Naive thymus-derived CD4-positive, alpha-beta T cell (primary cell): Measurements from ENCODE around the gene FKBP15. TPM values are rescaled to one million over a fixed set of nuclear protein-coding genes. Genes with fewer than 3 reads are reported as not detected.

Experiments
- ATAC-seq: fragments of 150-1000 bp; cut with Tn5 transposase; 2 replicates; pipeline ENCODE4 v1.10.0; 2021; ENCODE audit warnings: mild to moderate bottlenecking, moderate library complexity
- CTCF ChIA-PET: fragments of 350-600 bp; sonication (Branson Sonifier 250); formaldehyde crosslinking; loops from one replicate; lab custom pipeline; 2021; ENCODE audit warnings: antibody characterized with exemption; lab: Charles Lee
- POLR2A ChIA-PET: fragments of 350-600 bp; sonication (Branson Sonifier 250); formaldehyde crosslinking; loops from one replicate; lab custom pipeline; 2021; ENCODE audit warnings: antibody characterized with exemption, inconsistent platforms; lab: Charles Lee
- DNase-seq, 9 donors: peaks; one replicate each; pipeline versions ENCODE4 v3.0.0 to v3.0.0-alpha.2; 2020 to 2022; ENCODE audit warnings: mixed read lengths in 1 of 9
- H3K27ac ChIP-seq: one replicate; pipeline ENCODE4 v1.7.0; 2013; ENCODE audit warnings: mild to moderate bottlenecking, low read depth, low read length, moderate library complexity
- H3K27me3 ChIP-seq, 2 donors: one replicate each; pipeline ENCODE4 v1.7.0; 2013; ENCODE audit warnings: low read length in 2 of 2, mild to moderate bottlenecking in 2 of 2, moderate library complexity in 2 of 2; ENCODE audit not compliant: control insufficient read depth in 2 of 2, insufficient read depth in 2 of 2
- H3K36me3 ChIP-seq, 3 experiments: 1 replicate in 2 of 3; 2 replicates in 1 of 3; pipeline ENCODE4 v1.7.0; 2013; ENCODE audit warnings: low read length in 3 of 3, mild to moderate bottlenecking in 3 of 3, moderate library complexity in 1 of 3; ENCODE audit not compliant: insufficient read depth in 3 of 3, control insufficient read depth in 2 of 3
- H3K4me1 ChIP-seq, 2 donors: one replicate each; pipeline ENCODE4 v1.7.0; 2013; ENCODE audit warnings: low read length in 2 of 2, mild to moderate bottlenecking in 2 of 2, moderate library complexity in 1 of 2; ENCODE audit not compliant: control insufficient read depth in 2 of 2, insufficient read depth in 2 of 2
- H3K4me3 ChIP-seq: 2 replicates; pipeline ENCODE4 v1.7.0; 2013; ENCODE audit warnings: mild to moderate bottlenecking, low read length
- H3K9me3 ChIP-seq, 3 experiments: 1 replicate in 2 of 3; 2 replicates in 1 of 3; pipeline ENCODE4 v1.7.0; 2013; ENCODE audit warnings: low read length in 3 of 3; ENCODE audit not compliant: control insufficient read depth in 2 of 3
- H3K27ac Mint-ChIP-seq, 9 donors: one replicate each; pipeline ENCODE4 v1.8.0; 2020 to 2022; ENCODE audit warnings: mixed read lengths in 9 of 9, mild to moderate bottlenecking in 8 of 9, moderate library complexity in 5 of 9, inconsistent platforms in 2 of 9
- H3K27me3 Mint-ChIP-seq, 5 donors: one replicate each; pipeline ENCODE4 v1.8.0; 2021 to 2022; ENCODE audit warnings: mixed read lengths in 5 of 5, mild to moderate bottlenecking in 1 of 5
- H3K36me3 Mint-ChIP-seq, 5 donors: one replicate each; pipeline ENCODE4 v1.8.0; 2020 to 2022; ENCODE audit warnings: mixed read lengths in 5 of 5, mild to moderate bottlenecking in 3 of 5, inconsistent platforms in 1 of 5
- H3K4me1 Mint-ChIP-seq, 7 donors: one replicate each; pipeline ENCODE4 v1.8.0; 2020 to 2022; ENCODE audit warnings: mixed read lengths in 7 of 7, mild to moderate bottlenecking in 3 of 7, inconsistent platforms in 1 of 7
- H3K4me3 Mint-ChIP-seq, 10 donors: one replicate each; pipeline ENCODE4 v1.8.0; 2020 to 2022; ENCODE audit warnings: mild to moderate bottlenecking in 10 of 10, mixed read lengths in 10 of 10, moderate library complexity in 6 of 10, inconsistent platforms in 2 of 10
- H3K9me3 Mint-ChIP-seq, 11 donors: one replicate each; pipeline ENCODE4 v1.8.0; 2020 to 2022; ENCODE audit warnings: mixed read lengths in 11 of 11, mild to moderate bottlenecking in 4 of 11, inconsistent platforms in 1 of 11, moderate library complexity in 1 of 11
- intact Hi-C, 2 donors: fragments of 100-400 bp; cut with micrococcal nuclease; formaldehyde crosslinking; loops; one replicate each; pipeline ENCODE4 v1.15.1; 2023
- polyA plus RNA-seq, 2 donors: library from polyadenylated mRNA; unstranded; fragments of 300-500 nt; fragmentation: Illumina TruSeq; gene quantifications; one replicate each; pipeline ENCODE4 v1.2.3, GENCODE V29; 2021
- total RNA-seq, 6 experiments: library from RNA in 5 of 6; stranded (reverse) in 5 of 6; gene quantifications; 1 replicate in 5 of 6; 2 replicates in 1 of 6; pipeline ENCODE4 v1.2.3 and lab custom pipeline; 2021 to 2026

The FKBP15 gene
- total and polyA plus RNA-seq, 7 experiments from 2014 or later, result 8.8 to 50.6 (median 32.6) TPM

GRCh38 chr9:113156880-113157279 is 64.2 kb downstream of the FKBP15 start:
- Mint-ChIP-seq H3K4me1 (peaks cover 22 to 46% (median 33%) of the 10 kb centered on the region in 7 donors), H3K9me3 (no peaks in the 10 kb centered on the region), H3K27ac (peak overlapping the region in 5 of 9 donors; percentile 25 to 80 (median 55)), H3K36me3 (peaks cover 0 to 16% (median 8%) of the 10 kb centered on the region in 5 donors), H3K4me3 (no peak overlapping the region), H3K27me3 (no peaks in the 10 kb centered on the region)
- Histone ChIP-seq H3K27ac (no peak overlapping the region), H3K36me3 (peaks cover 0 to 13% (median 5%) of the 10 kb centered on the region in 3 experiments), H3K4me1 (peaks cover 8% of the 10 kb centered on the region in 2 donors), H3K4me3 (no peak overlapping the region), H3K9me3 (no peaks in the 10 kb centered on the region), H3K27me3 (no peaks in the 10 kb centered on the region)
- intact Hi-C loops, result loop anchor here in 1 of 2 donors (10.0 kb wide), 1 partner anchor 418 kb away; no protein-coding TSS in a partner anchor
- POLR2A ChIA-PET, result no interaction called here
- ATAC-seq (no peak), DNase-seq (no peak)
- CTCF ChIA-PET, result interaction anchor here (0.6 to 1.6 kb wide), 2 partner anchors 247 to 656 kb away, joined by 3 read pairs; no protein-coding TSS in a partner anchor

GRCh38 chr9:113155911-113156588 is 65.0 kb downstream of the FKBP15 start:
- H3K36me3 Mint-ChIP-seq, result peaks cover 0 to 15% (median 8%) of the 10 kb centered on the region in 5 donors
- no peak overlapping the region for H3K27ac ChIP-seq
- H3K36me3 ChIP-seq, result peaks cover 0 to 7% (median 0%) of the 10 kb centered on the region in 3 experiments
- intact Hi-C loops, result loop anchor here in 1 of 2 donors (10.0 kb wide), 1 partner anchor 419 kb away; no protein-coding TSS in a partner anchor
- ChIA-PET CTCF (interaction anchor here (0.6 to 1.6 kb wide), 2 partner anchors 247 to 655 kb away, joined by 3 read pairs; no protein-coding TSS in a partner anchor), POLR2A (interaction anchor here (0.6 kb wide), 2 partner anchors 437 to 1153 kb away, joined by 3 to 5 read pairs; no protein-coding TSS in a partner anchor)
- H3K27ac Mint-ChIP-seq, result peak overlapping the region; percentile 8 to 85 (median 80)
- H3K9me3 ChIP-seq, result no peaks in the 10 kb centered on the region
- peak in 8 of 9 donors; percentile 17 to 57 (median 44) for DNase-seq
- H3K4me1 ChIP-seq, result peaks cover 8 to 13% of the 10 kb centered on the region in 2 donors
- no peaks in the 10 kb centered on the region for H3K27me3 ChIP-seq
- H3K9me3 Mint-ChIP-seq, result no peaks in the 10 kb centered on the region
- no peak overlapping the region for H3K4me3 ChIP-seq
- H3K4me3 Mint-ChIP-seq, result peak overlapping the region in 8 of 10 donors; percentile 15 to 57 (median 28)
- H3K4me1 Mint-ChIP-seq, result peaks cover 22 to 50% (median 39%) of the 10 kb centered on the region in 7 donors
- peak; percentile 44 for ATAC-seq
- H3K27me3 Mint-ChIP-seq, result no peaks in the 10 kb centered on the region

- Mint-ChIP-seq H3K27ac (peak overlapping the region in 6 of 9 donors; percentile 24 to 85 (median 77)), H3K27me3 (no peaks in the 10 kb centered on the region), H3K9me3 (no peaks in the 10 kb centered on the region), H3K4me1 (peaks cover 26 to 55% (median 45%) of the 10 kb centered on the region in 7 donors), H3K4me3 (peak overlapping the region in 1 of 10 donors; percentile 13), H3K36me3 (peaks cover 0 to 12% (median 8%) of the 10 kb centered on the region in 5 donors)
- ChIA-PET CTCF (no interaction called here), POLR2A (no interaction called here)
- Histone ChIP-seq H3K4me3 (no peak overlapping the region), H3K4me1 (peaks cover 13 to 15% of the 10 kb centered on the region in 2 donors), H3K36me3 (peaks cover 0 to 9% (median 0%) of the 10 kb centered on the region in 3 experiments), H3K9me3 (no peaks in the 10 kb centered on the region), H3K27me3 (no peaks in the 10 kb centered on the region), H3K27ac (no peak overlapping the region)
- intact Hi-C loops, result loop anchor here (5.0 to 10.0 kb wide), 3 partner anchors 420 to 1673 kb away; partner anchors contain the start of genes ECPAS (in 1 of the 2) and INIP (in 1 of the 2)
- no peak for ATAC-seq
- no peak for DNase-seq
These were observed 66.1 kb downstream of the FKBP15 start for GRCh38 chr9:113154946-113155345.

GRCh38 chr9:113154471-113154870 is 66.6 kb downstream of the FKBP15 start:
- H3K4me3 ChIP-seq, result no peak overlapping the region
- peak; percentile 17 for ATAC-seq

GRCh38 chr9:113153599-113153998 is 67.5 kb downstream of the FKBP15 start:
- Histone ChIP-seq H3K9me3 (no peaks in the 10 kb centered on the region), H3K36me3 (peaks cover 0 to 7% (median 0%) of the 10 kb centered on the region in 3 experiments), H3K4me3 (no peak overlapping the region), H3K27ac (no peak overlapping the region), H3K4me1 (peaks cover 13 to 15% of the 10 kb centered on the region in 2 donors), H3K27me3 (no peaks in the 10 kb centered on the region)
- ATAC-seq (no peak), DNase-seq (peak in 1 of 9 donors; percentile 19)
- no peaks in the 10 kb centered on the region for H3K27me3 Mint-ChIP-seq
- peak overlapping the region in 3 of 9 donors; percentile 5 to 9 (median 8) for H3K27ac Mint-ChIP-seq
- no peak overlapping the region for H3K4me3 Mint-ChIP-seq
- intact Hi-C loops, result loop anchor here (5.0 to 10.0 kb wide), 3 partner anchors 421 to 1671 kb away; partner anchors contain the start of genes ECPAS (in 1 of the 2) and INIP (in 1 of the 2)
- POLR2A ChIA-PET, result interaction anchor here (0.6 kb wide), 1 partner anchor 66 kb away, joined by 6 read pairs; no protein-coding TSS in a partner anchor
- H3K9me3 Mint-ChIP-seq, result no peaks in the 10 kb centered on the region
- CTCF ChIA-PET, result no interaction called here
- H3K4me1 Mint-ChIP-seq, result peaks cover 26 to 55% (median 45%) of the 10 kb centered on the region in 7 donors
- peaks cover 0 to 10% (median 3%) of the 10 kb centered on the region in 5 donors for H3K36me3 Mint-ChIP-seq

More at GRCh38 chr9:113154471-113154870, 66.6 kb downstream of the FKBP15 start:
- Mint-ChIP-seq H3K4me1 (peaks cover 26 to 55% (median 45%) of the 10 kb centered on the region in 7 donors), H3K27me3 (no peaks in the 10 kb centered on the region), H3K9me3 (no peaks in the 10 kb centered on the region), H3K27ac (peak overlapping the region in 6 of 9 donors; percentile 7 to 85 (median 77)), H3K36me3 (peaks cover 0 to 12% (median 8%) of the 10 kb centered on the region in 5 donors), H3K4me3 (no peak overlapping the region)
- Histone ChIP-seq H3K36me3 (peaks cover 0 to 9% (median 0%) of the 10 kb centered on the region in 3 experiments), H3K4me1 (peaks cover 13 to 15% of the 10 kb centered on the region in 2 donors), H3K27me3 (no peaks in the 10 kb centered on the region), H3K27ac (no peak overlapping the region), H3K9me3 (no peaks in the 10 kb centered on the region)
- ChIA-PET POLR2A (no interaction called here), CTCF (interaction anchor here (0.6 kb wide), 1 partner anchor 124 kb away, joined by 3 read pairs; no protein-coding TSS in a partner anchor)
- intact Hi-C loops, result loop anchor here (5.0 to 10.0 kb wide), 3 partner anchors 420 to 1672 kb away; partner anchors contain the start of genes ECPAS (in 1 of the 2) and INIP (in 1 of the 2)
- no peak for DNase-seq

- POLR2A ChIA-PET, result interaction anchor here (0.6 kb wide), 1 partner anchor 67 kb away, joined by 6 read pairs; no protein-coding TSS in a partner anchor
- H3K4me1 ChIP-seq, result peaks cover 13 to 15% of the 10 kb centered on the region in 2 donors
- Mint-ChIP-seq H3K4me3 (peak overlapping the region; percentile 58 to 87 (median 84)), H3K36me3 (peaks cover 0 to 7% (median 0%) of the 10 kb centered on the region in 5 donors), H3K27me3 (no peaks in the 10 kb centered on the region), H3K9me3 (no peaks in the 10 kb centered on the region), H3K4me1 (peaks cover 26 to 53% (median 45%) of the 10 kb centered on the region in 7 donors), H3K27ac (peak overlapping the region in 8 of 9 donors; percentile 21 to 76 (median 48))
- ATAC-seq (no peak), DNase-seq (peak in 1 of 9 donors; percentile 16)
- no peaks in the 10 kb centered on the region for H3K27me3 ChIP-seq
- H3K36me3 ChIP-seq, result peaks cover 0 to 4% (median 0%) of the 10 kb centered on the region in 3 experiments
- no peaks in the 10 kb centered on the region for H3K9me3 ChIP-seq
- CTCF ChIA-PET, result no interaction called here
- H3K27ac ChIP-seq, result no peak overlapping the region
- H3K4me3 ChIP-seq, result no peak overlapping the region
- intact Hi-C loops, result loop anchor here (5.0 to 10.0 kb wide), 3 partner anchors 422 to 1670 kb away; partner anchors contain the start of genes ECPAS (in 1 of the 2) and INIP (in 1 of the 2)
These were observed 68.4 kb downstream of the FKBP15 start for GRCh38 chr9:113152699-113153098.
